Measurements from ENCODE around the gene CSNK2A3.
"Not testable (repeated sequence)": the region's sequence is repeated elsewhere in the genome, so short reads cannot be mapped to it uniquely, and the experiment has no call there.

CSNK2A3 gene

GRCh38 chr11:11379661-11380060 is 26.6 kb upstream of the CSNK2A3 start:
- DNase-seq (ENCODE audit: low spot score), result no peak

GRCh38 chr11:11378184-11378940 is 25.3 kb upstream of the CSNK2A3 start:
- DNase-seq (ENCODE audit: low spot score), result no peak

- no peak for DNase-seq (ENCODE audit: low spot score)
Measured at GRCh38 chr11:11374358-11375148, 21.5 kb upstream of the CSNK2A3 start.

- DNase-seq (ENCODE audit: low spot score), result no peak
Measured at GRCh38 chr11:11373934-11374333, 20.9 kb upstream of the CSNK2A3 start.

- no peak for DNase-seq (ENCODE audit: low spot score)
Measured at GRCh38 chr11:11372461-11372860, 19.4 kb upstream of the CSNK2A3 start.

- no peak for DNase-seq (ENCODE audit: low spot score)
Measured at GRCh38 chr11:11370962-11371303, 17.9 kb upstream of the CSNK2A3 start.

GRCh38 chr11:11370255-11370961 is 17.4 kb upstream of the CSNK2A3 start:
- DNase-seq (ENCODE audit: low spot score), result no peak

GRCh38 chr11:11366793-11367192 is 13.7 kb upstream of the CSNK2A3 start:
- no peak for DNase-seq (ENCODE audit: low spot score)

GRCh38 chr11:11363674-11364073 is 10.6 kb upstream of the CSNK2A3 start:
- DNase-seq (ENCODE audit: low spot score), result no peak

GRCh38 chr11:11359611-11360010 is 6.6 kb upstream of the CSNK2A3 start:
- no peak for DNase-seq (ENCODE audit: low spot score)

GRCh38 chr11:11356842-11357241 is 3.8 kb upstream of the CSNK2A3 start:
- no peak for DNase-seq (ENCODE audit: low spot score)

- not testable (repeated sequence) for DNase-seq (ENCODE audit: low spot score)
Measured at GRCh38 chr11:11351851-11352250, 1.2 kb downstream of the CSNK2A3 start.

- no peak for DNase-seq (ENCODE audit: low spot score)
Measured at GRCh38 chr11:11351042-11351586, 1.9 kb downstream of the CSNK2A3 start.

GRCh38 chr11:11349870-11350337 is 3.1 kb downstream of the CSNK2A3 start:
- peak; percentile 33 for DNase-seq (ENCODE audit: low spot score)

- DNase-seq (ENCODE audit: low spot score), result no peak
Measured at GRCh38 chr11:11349106-11349825, 3.8 kb downstream of the CSNK2A3 start.

GRCh38 chr11:11348303-11348702 is 4.7 kb downstream of the CSNK2A3 start:
- DNase-seq (ENCODE audit: low spot score), result no peak

GRCh38 chr11:11347592-11347991 is 5.5 kb downstream of the CSNK2A3 start:
- DNase-seq (ENCODE audit: low spot score), result no peak

- no peak for DNase-seq (ENCODE audit: low spot score)
Measured at GRCh38 chr11:11346303-11346702, 6.7 kb downstream of the CSNK2A3 start.

- no peak for DNase-seq (ENCODE audit: low spot score)
Measured at GRCh38 chr11:11345099-11345498, 8.0 kb downstream of the CSNK2A3 start.

- DNase-seq (ENCODE audit: low spot score), result no peak
Measured at GRCh38 chr11:11344045-11344444, 9.0 kb downstream of the CSNK2A3 start.

GRCh38 chr11:11338304-11338703 is 14.7 kb downstream of the CSNK2A3 start:
- DNase-seq (ENCODE audit: low spot score), result no peak

- DNase-seq (ENCODE audit: low spot score), result no peak
Measured at GRCh38 chr11:11336664-11337063, 16.4 kb downstream of the CSNK2A3 start.
